Neural cell (in vitro differentiated cells): ENCODE results near the gene ZNF608. TPM values are rescaled to one million over a fixed set of nuclear protein-coding genes. Genes with fewer than 3 reads are reported as not detected.

Experiments
- H2AFZ ChIP-seq: fragments of 200-600, 300-800 bp; sonication (generic), shearing (Covaris generic); 2 replicates; pipeline ENCODE4 v1.6.0; 2014; ENCODE audit warnings: low read depth, mild to moderate bottlenecking, antibody characterized with exemption, low read length, moderate library complexity
- H3F3A ChIP-seq: fragments of 200-600 bp; shearing (Covaris generic); 2 replicates; pipeline ENCODE4 v1.6.1; 2016; ENCODE audit warnings: mild to moderate bottlenecking, moderate library complexity, mixed read lengths, antibody characterized with exemption, low read length; ENCODE audit not compliant: insufficient read depth, poor library complexity, severe bottlenecking
- H3K27ac ChIP-seq: fragments of 200-600, 300-800 bp; sonication (generic), shearing (Covaris generic); 2 replicates; pipeline ENCODE4 v1.5.1; 2014; ENCODE audit warnings: mild to moderate bottlenecking, low read length, moderate library complexity
- H3K27me3 ChIP-seq: fragments of 300-800, 200-600 bp; sonication (generic), shearing (Covaris generic); 2 replicates; pipeline ENCODE4 v1.6.0; 2014; ENCODE audit warnings: mild to moderate bottlenecking, low read depth, low read length, moderate library complexity; ENCODE audit not compliant: insufficient read depth
- H3K36me3 ChIP-seq: fragments of 300-800, 200-600 bp; sonication (generic), shearing (Covaris generic); 2 replicates; pipeline ENCODE4 v1.5.1; 2014; ENCODE audit warnings: mild to moderate bottlenecking, antibody characterized with exemption, low read length, moderate library complexity; ENCODE audit not compliant: insufficient read depth
- H3K4me2 ChIP-seq: fragments of 300-800, 200-600 bp; sonication (generic), shearing (Covaris generic); 2 replicates; pipeline ENCODE4 v1.6.0; 2014; ENCODE audit warnings: mild to moderate bottlenecking, low read length
- H3K4me3 ChIP-seq: fragments of 300-800, 200-600 bp; sonication (generic), shearing (Covaris generic); 2 replicates; pipeline ENCODE4 v1.5.1; 2014; ENCODE audit warnings: mild to moderate bottlenecking, low read length, moderate library complexity
- H3K79me2 ChIP-seq: fragments of 200-600 bp; shearing (Covaris generic); replicated peaks from 2 replicates; pipeline ENCODE4 v1.6.0; 2014; ENCODE audit warnings: mild to moderate bottlenecking, low read length, moderate library complexity; ENCODE audit not compliant: insufficient read depth
- H3K9ac ChIP-seq: fragments of 300-800, 200-600 bp; sonication (generic), shearing (Covaris generic); 2 replicates; pipeline ENCODE4 v1.6.1; 2016; ENCODE audit warnings: mild to moderate bottlenecking, low read length, mixed read lengths
- H3K9me2 ChIP-seq: fragments of 200-600 bp; shearing (Covaris generic); 2 replicates; pipeline ENCODE4 v1.6.1; 2016; ENCODE audit warnings: mild to moderate bottlenecking, low read length, mixed read lengths; ENCODE audit not compliant: insufficient read depth
- H3K9me3 ChIP-seq: fragments of 200-600, 300-800 bp; sonication (generic), shearing (Covaris generic); 2 replicates; pipeline ENCODE4 v1.6.1; 2016; ENCODE audit warnings: mild to moderate bottlenecking, mixed run types, low read length, moderate library complexity, mixed read lengths
- H4K20me1 ChIP-seq: fragments of 200-600 bp; shearing (Covaris generic); 2 replicates; pipeline ENCODE4 v1.6.1; 2016; ENCODE audit warnings: mild to moderate bottlenecking, mixed run types; ENCODE audit not compliant: insufficient read depth
- CTCF ChIP-seq: fragments of 450-650 bp; IDR thresholded peaks from 2 replicates; pipeline ENCODE4 v1.5.1; 2014; ENCODE audit warnings: antibody characterized with exemption, mild to moderate bottlenecking, moderate library complexity; ENCODE audit not compliant: poor library complexity, severe bottlenecking
- EP300 ChIP-seq: fragments of 450-650 bp; conservative IDR thresholded peaks from 2 replicates; pipeline ENCODE4 v1.6.1; 2014; ENCODE audit warnings: antibody characterized with exemption, mild to moderate bottlenecking, moderate library complexity; ENCODE audit not compliant: poor library complexity, severe bottlenecking
- EZH2 ChIP-seq: fragments of 200-600, 300-800 bp; shearing (Covaris generic), sonication (generic); IDR thresholded peaks from 2 replicates; pipeline ENCODE4 v1.6.1; 2014; ENCODE audit warnings: antibody characterized with exemption, low read length, borderline replicate concordance, mild to moderate bottlenecking; ENCODE audit not compliant: insufficient read depth, poor library complexity, severe bottlenecking
- MXI1 ChIP-seq: fragments of 450-650 bp; conservative IDR thresholded peaks from 2 replicates; pipeline ENCODE4 v1.6.1; 2014; ENCODE audit warnings: antibody characterized with exemption, mild to moderate bottlenecking; ENCODE audit not compliant: poor library complexity, severe bottlenecking
- POLR2AphosphoS5 ChIP-seq: IDR thresholded peaks from 2 replicates; pipeline ENCODE4 v1.6.1; 2012
- RAD21 ChIP-seq: fragments of 450-650 bp; conservative IDR thresholded peaks from 2 replicates; pipeline ENCODE4 v1.6.1; 2014; ENCODE audit warnings: antibody characterized with exemption, mild to moderate bottlenecking, moderate library complexity
- REST ChIP-seq: IDR thresholded peaks from 2 replicates; pipeline ENCODE4 v1.6.1; 2012; ENCODE audit warnings: borderline replicate concordance
- SMC3 ChIP-seq: fragments of 450-650 bp; conservative IDR thresholded peaks from 2 replicates; pipeline ENCODE4 v1.6.1; 2014; ENCODE audit warnings: antibody characterized with exemption, mild to moderate bottlenecking, moderate library complexity; ENCODE audit not compliant: poor library complexity
- TAF1 ChIP-seq: IDR thresholded peaks from 2 replicates; pipeline ENCODE4 v1.6.1; 2012; ENCODE audit warnings: low read depth
- polyA plus RNA-seq: library from polyadenylated mRNA; depleted of rRNA; stranded (reverse); fragments of >200 nt; gene quantifications from 2 replicates; pipeline ENCODE4 v1.2.3, GENCODE V29; 2014

ZNF608 gene
- polyA plus RNA-seq, 1 donor from 2014 or later, result 32.4 TPM

DNA sequence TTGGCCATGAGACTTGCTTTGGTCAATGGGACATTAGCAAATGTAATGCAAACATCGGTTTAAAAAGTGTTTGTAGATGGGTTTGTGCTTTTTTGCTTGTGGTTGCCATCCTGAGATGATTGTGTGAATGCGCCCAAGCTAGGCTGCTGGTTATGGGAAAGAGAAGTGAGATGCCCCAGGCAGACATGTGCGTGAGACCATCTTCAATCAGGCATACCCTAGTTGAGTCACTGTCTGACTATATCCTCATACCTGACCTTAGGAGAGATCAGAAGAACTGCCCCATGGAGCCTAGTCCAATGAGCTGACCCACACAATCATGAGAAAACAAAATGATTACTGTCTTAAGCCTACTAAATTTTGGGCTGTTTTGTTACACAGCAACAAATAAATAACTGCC is 36.8 kb upstream of the ZNF608 start:
- Histone ChIP-seq H3F3A (no peaks in the 10 kb centered on the region), H3K36me3 (no peaks in the 10 kb centered on the region), H2AFZ (no peak overlapping the region), H3K4me2 (no peak overlapping the region), H3K9ac (no peak overlapping the region), H4K20me1 (no peaks in the 10 kb centered on the region), H3K27ac (no peak overlapping the region), H3K79me2 (no peaks in the 10 kb centered on the region), H3K27me3 (no peaks in the 10 kb centered on the region), H3K9me2 (no peaks in the 10 kb centered on the region), H3K4me3 (no peak overlapping the region), H3K9me3 (no peaks in the 10 kb centered on the region)
- TF ChIP-seq SMC3, result no peak
- no peak for TF ChIP-seq REST
- no peak for TF ChIP-seq TAF1

- Histone ChIP-seq H3K9ac (no peak overlapping the region), H3K79me2 (no peaks in the 10 kb centered on the region), H3K9me2 (no peaks in the 10 kb centered on the region), H3K4me2 (no peak overlapping the region), H4K20me1 (no peaks in the 10 kb centered on the region), H3K36me3 (no peaks in the 10 kb centered on the region), H3K27me3 (no peaks in the 10 kb centered on the region), H3K4me3 (no peak overlapping the region), H3K27ac (no peak overlapping the region), H3F3A (no peaks in the 10 kb centered on the region), H2AFZ (no peak overlapping the region), H3K9me3 (no peaks in the 10 kb centered on the region)
- no peak for TF ChIP-seq MXI1
Observed at GRCh38 chr5:124782262-124782661, 35.8 kb upstream of the ZNF608 start.

GRCh38 chr5:124780011-124780410 is 33.6 kb upstream of the ZNF608 start:
- H4K20me1 ChIP-seq, result no peaks in the 10 kb centered on the region
- no peaks in the 10 kb centered on the region for H3K9me2 ChIP-seq
- H3K9ac ChIP-seq, result no peak overlapping the region
- no peak overlapping the region for H3K4me3 ChIP-seq
- H3F3A ChIP-seq, result no peaks in the 10 kb centered on the region
- no peaks in the 10 kb centered on the region for H3K9me3 ChIP-seq
- no peaks in the 10 kb centered on the region for H3K79me2 ChIP-seq
- TF ChIP-seq EP300 (no peak), POLR2AphosphoS5 (no peak), REST (no peak), SMC3 (no peak), MXI1 (no peak), RAD21 (no peak), TAF1 (no peak), CTCF (no peak), EZH2 (no peak)
- no peak overlapping the region for H2AFZ ChIP-seq
- H3K27me3 ChIP-seq, result no peaks in the 10 kb centered on the region
- no peaks in the 10 kb centered on the region for H3K36me3 ChIP-seq
- H3K4me2 ChIP-seq, result no peak overlapping the region
- no peak overlapping the region for H3K27ac ChIP-seq
